Gastrocnemius medialis (tissue), 4 donors: ENCODE measurements around the gene KLHL29.

Source experiments
- POLR2A ChIP-seq, 2 donors: fragments of 450-650 bp; IDR thresholded peaks; one replicate each; pipeline ENCODE4 v1.6.1; 2017; ENCODE audit warnings: antibody characterized with exemption in 2 of 2, mild to moderate bottlenecking in 2 of 2, moderate library complexity in 2 of 2
- TF ChIP-seq, protein P1 (sequence below), 5 experiments: fragments of 450-650 bp in 3 of 5; fragments of 200-600 bp in 2 of 5; sonication (generic) in 2 of 5; IDR thresholded peaks in 4 of 5; conservative IDR thresholded peaks in 1 of 5; 1 replicate in 4 of 5; 2 replicates in 1 of 5; pipeline ENCODE4 v1.5.1; 2016 to 2019; ENCODE audit warnings: antibody characterized with exemption in 5 of 5, mild to moderate bottlenecking in 3 of 5, moderate library complexity in 3 of 5

- TF ChIP-seq, protein P1, sequence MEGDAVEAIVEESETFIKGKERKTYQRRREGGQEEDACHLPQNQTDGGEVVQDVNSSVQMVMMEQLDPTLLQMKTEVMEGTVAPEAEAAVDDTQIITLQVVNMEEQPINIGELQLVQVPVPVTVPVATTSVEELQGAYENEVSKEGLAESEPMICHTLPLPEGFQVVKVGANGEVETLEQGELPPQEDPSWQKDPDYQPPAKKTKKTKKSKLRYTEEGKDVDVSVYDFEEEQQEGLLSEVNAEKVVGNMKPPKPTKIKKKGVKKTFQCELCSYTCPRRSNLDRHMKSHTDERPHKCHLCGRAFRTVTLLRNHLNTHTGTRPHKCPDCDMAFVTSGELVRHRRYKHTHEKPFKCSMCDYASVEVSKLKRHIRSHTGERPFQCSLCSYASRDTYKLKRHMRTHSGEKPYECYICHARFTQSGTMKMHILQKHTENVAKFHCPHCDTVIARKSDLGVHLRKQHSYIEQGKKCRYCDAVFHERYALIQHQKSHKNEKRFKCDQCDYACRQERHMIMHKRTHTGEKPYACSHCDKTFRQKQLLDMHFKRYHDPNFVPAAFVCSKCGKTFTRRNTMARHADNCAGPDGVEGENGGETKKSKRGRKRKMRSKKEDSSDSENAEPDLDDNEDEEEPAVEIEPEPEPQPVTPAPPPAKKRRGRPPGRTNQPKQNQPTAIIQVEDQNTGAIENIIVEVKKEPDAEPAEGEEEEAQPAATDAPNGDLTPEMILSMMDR (IDR thresholded peaks at IDR 0.05 in 4 of 5, conservative IDR thresholded peaks at IDR 0.05 in 1 of 5), result peak in 3 of 5 experiments; percentile 23 to 45 (median 44)
- TF ChIP-seq POLR2A (IDR thresholded peaks at IDR 0.05), result no peak
Measured at GRCh38 chr2:23566241-23567142, 181.5 kb downstream of the KLHL29 start.
